GM21381 (cell line): ENCODE data around the gene NLGN3.

ENCODE experiments used
- ATAC-seq: cut with Tn5 transposase; IDR thresholded peaks from one replicate; pipeline ENCODE4 v1.9.1; 2021; ENCODE audit warnings: mild to moderate bottlenecking, moderate library complexity; ENCODE audit not compliant: unreplicated experiment

The NLGN3 gene

GRCh38 chrX:71212536-71212935 lies 67.9 kb downstream of the NLGN3 start:
- no peak for ATAC-seq

- no peak for ATAC-seq
Measured at GRCh38 chrX:71214152-71214551, 69.5 kb downstream of the NLGN3 start.

GRCh38 chrX:71214604-71215337 lies 70.1 kb downstream of the NLGN3 start:
- ATAC-seq, result no peak

GRCh38 chrX:71215338-71215912 lies 70.8 kb downstream of the NLGN3 start:
- ATAC-seq, result no peak

GRCh38 chrX:71216485-71216884 lies 71.8 kb downstream of the NLGN3 start:
- no peak for ATAC-seq

- ATAC-seq, result no peak
Measured at GRCh38 chrX:71217298-71217697, 72.7 kb downstream of the NLGN3 start.
